NOMO-1 treated with dmso at 0.1 percent for 144 hours (cell line): ENCODE data around the gene PPP3CA.
"Not testable (repeated sequence)": the region's sequence is repeated elsewhere in the genome, so short reads cannot be mapped to it uniquely, and the experiment has no call there.

ENCODE experiments used
- DNase-seq: peaks from one replicate; lab custom pipeline; 2025; ENCODE audit not compliant: unreplicated experiment; lab: John Stamatoyannopoulos, UW

PPP3CA gene

GRCh38 chr4:101147283-101147682 is 200.0 kb downstream of the PPP3CA start:
- no peak for DNase-seq

- no peak for DNase-seq
These were observed 202.3 kb downstream of the PPP3CA start for GRCh38 chr4:101145021-101145420.

GRCh38 chr4:101142259-101142658 is 205.1 kb downstream of the PPP3CA start:
- no peak for DNase-seq

GRCh38 chr4:101141855-101142254 is 205.5 kb downstream of the PPP3CA start:
- DNase-seq, result no peak

GRCh38 chr4:101141230-101141629 is 206.1 kb downstream of the PPP3CA start:
- peak; percentile 16 for DNase-seq

- DNase-seq, result no peak
These were observed 207.1 kb downstream of the PPP3CA start for GRCh38 chr4:101140228-101140627.

GRCh38 chr4:101136373-101137370 is 210.7 kb downstream of the PPP3CA start:
- no peak for DNase-seq

GRCh38 chr4:101135371-101136010 is 211.8 kb downstream of the PPP3CA start:
- no peak for DNase-seq

- not testable (repeated sequence) for DNase-seq
These were observed 216.3 kb downstream of the PPP3CA start for GRCh38 chr4:101131058-101131457.

- DNase-seq, result not testable (repeated sequence)
These were observed 218.4 kb downstream of the PPP3CA start for GRCh38 chr4:101128898-101129297.

- DNase-seq, result no peak
These were observed 218.9 kb downstream of the PPP3CA start for GRCh38 chr4:101128473-101128872.

- DNase-seq, result no peak
These were observed 220.0 kb downstream of the PPP3CA start for GRCh38 chr4:101127176-101127790.

GRCh38 chr4:101126059-101126458 is 221.3 kb downstream of the PPP3CA start:
- DNase-seq, result no peak

- no peak for DNase-seq
These were observed 222.0 kb downstream of the PPP3CA start for GRCh38 chr4:101125045-101125942.

- no peak for DNase-seq
These were observed 224.1 kb downstream of the PPP3CA start for GRCh38 chr4:101123231-101123630.

- DNase-seq, result no peak
These were observed 225.3 kb downstream of the PPP3CA start for GRCh38 chr4:101122019-101122418.

- DNase-seq, result no peak
These were observed 228.2 kb downstream of the PPP3CA start for GRCh38 chr4:101119141-101119540.

- no peak for DNase-seq
These were observed 228.7 kb downstream of the PPP3CA start for GRCh38 chr4:101118617-101119016.

GRCh38 chr4:101115887-101116286 is 231.4 kb downstream of the PPP3CA start:
- DNase-seq, result no peak

GRCh38 chr4:101114936-101115372 is 232.4 kb downstream of the PPP3CA start:
- no peak for DNase-seq
